DMS 273 treated with DMSO at 0.1 percent for 48 hours (cell line): ENCODE data around the gene SBDS.
"Not testable (repeated sequence)": the region's sequence is repeated elsewhere in the genome, so short reads cannot be mapped to it uniquely, and the experiment has no call there.

ENCODE experiments used
- DNase-seq: peaks from one replicate; lab custom pipeline; 2025; lab: John Stamatoyannopoulos, UW

Gene SBDS

DNA sequence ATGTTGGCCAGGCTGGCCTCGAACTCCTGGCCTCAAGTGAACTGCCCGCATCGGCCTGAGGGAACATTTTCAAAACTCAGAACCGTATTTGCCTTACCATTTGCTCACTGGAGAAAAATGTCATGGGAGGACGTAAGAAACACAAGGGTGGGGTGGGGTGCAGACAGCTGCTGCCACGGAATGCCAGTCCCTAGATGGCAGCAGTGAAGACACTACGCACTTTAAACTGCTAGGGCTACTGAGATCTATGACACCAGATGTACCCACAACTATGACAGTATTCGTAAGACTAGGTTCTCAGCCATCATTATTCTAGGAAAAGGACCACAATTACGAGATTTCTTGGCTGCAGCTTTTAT, 716 bp downstream of the SBDS start:
- DNase-seq: peak; percentile 59

DNA sequence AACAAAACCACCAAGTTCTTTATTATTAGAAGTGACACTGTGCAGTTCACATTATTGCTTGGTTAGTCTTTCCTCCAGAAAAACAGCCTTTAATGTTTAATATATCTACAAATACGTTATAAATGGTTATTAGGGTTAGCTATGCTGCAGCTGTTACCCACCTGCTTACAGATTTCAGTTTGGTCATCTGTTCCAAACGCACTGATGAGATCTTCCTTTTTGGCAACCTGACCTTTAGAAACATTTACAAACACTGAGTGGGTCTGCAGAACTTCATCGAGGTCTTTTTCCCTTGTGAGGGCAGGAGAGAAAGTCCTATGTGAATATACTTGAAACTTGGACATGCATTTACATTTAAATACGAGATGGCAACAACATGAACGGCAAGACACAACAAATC, 1.3 kb downstream of the SBDS start:
- DNase-seq: not testable (repeated sequence)

DNA sequence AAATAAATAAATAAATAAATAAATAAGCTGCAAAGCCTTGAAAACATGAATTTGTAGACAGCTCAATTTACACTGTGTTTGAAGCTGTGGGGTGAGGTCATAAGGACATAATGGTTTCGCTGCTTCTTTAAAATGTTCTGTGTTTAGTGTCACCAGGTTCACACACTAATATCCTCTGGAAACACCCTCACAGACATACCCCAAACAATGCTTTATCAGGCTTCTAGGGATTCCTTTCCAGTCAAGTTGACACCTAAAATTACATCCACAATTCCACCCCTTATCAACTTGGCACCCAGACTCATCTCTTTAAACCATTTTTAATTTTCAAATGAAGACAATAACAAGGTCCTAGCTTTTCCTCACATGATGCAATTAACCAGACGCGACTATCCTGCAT, 5.8 kb downstream of the SBDS start:
- DNase-seq: not testable (repeated sequence)

DNA sequence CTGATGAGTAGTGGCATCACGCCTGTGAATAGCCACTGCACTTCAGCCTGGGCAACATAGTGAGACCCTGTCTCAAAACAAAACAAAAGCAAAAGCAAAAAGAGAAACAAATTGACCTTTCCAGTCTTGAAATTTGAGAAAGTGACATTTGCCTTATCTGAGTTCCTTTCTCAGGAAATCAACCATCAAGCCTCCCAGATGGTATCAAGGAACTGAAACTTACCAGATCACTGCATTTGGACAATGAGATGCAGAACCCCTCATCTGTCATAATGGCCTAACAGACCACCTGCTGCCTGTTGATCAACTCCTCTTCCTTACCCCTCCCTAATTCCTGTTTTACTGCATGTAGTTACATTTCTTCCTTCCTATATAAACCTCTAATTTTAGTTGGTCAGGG, 15.1 kb downstream of the SBDS start:
- not testable (repeated sequence) for DNase-seq

DNA sequence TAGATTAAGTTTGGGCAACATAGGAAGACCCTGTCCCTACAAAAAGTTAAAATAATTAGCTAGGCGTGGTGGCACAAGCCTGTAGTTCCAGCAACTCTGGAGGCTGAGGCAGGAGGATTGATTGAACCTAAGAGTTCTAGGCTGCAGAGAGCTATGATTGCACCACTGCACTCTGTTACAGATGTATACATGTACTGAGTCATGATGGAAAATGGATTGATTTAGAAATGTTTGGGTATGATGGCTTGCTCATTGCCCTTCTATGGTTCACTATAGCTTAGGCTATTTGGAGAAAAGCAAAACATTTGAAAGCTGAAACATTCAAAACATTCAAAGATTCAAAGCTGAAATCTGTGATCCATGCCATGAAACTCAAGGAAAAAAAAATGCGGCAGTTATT, 16.4 kb downstream of the SBDS start:
- DNase-seq: not testable (repeated sequence)

DNA sequence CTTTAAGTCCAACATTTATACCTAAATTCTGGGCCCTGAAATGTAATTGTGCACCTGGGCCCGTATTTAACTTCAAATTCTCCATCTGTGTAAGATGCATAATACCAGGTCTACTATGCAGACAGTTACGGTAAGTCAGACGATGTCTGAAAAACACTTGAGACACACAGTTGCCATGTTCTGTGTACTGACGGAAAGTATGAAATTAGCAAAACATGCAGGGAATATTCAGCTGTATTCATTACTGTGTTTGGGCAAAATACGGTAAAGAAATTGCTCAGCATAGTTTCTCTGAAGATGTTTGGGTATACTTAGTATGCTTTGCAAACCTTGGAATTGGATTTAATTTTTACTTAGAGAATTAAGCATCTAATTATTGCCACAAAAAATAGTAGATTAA, 17.1 kb downstream of the SBDS start:
- not testable (repeated sequence) for DNase-seq

DNA sequence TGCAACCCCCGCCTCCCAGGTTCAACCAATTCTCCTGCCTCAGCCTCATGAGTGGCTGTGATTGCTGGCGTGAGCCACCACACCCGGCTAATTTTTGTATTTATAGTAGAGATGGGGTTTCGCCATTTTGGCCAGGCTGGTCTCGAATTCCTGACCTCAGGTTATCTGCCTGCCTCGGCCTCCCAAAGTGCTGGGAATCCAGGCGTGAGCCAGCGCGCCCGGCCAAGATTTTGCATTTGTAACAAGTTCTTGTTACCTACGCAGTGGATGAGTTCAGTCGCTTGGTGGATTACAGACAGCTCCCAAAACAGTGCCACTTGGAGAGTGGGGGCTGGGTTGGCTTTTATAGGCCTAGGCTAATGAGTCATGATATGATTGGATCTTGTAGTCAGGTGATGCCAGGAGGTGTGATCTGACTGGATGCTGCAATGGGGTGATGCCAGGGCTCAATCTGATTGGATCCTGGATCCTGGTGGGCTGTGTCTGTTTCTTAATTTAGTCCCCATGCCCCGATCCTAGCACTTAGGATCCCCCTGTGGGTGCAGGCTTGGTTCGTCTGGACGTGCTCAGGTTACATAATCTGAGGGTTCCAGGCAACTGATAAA, 20.3 kb downstream of the SBDS start:
- no peak for DNase-seq

DNA sequence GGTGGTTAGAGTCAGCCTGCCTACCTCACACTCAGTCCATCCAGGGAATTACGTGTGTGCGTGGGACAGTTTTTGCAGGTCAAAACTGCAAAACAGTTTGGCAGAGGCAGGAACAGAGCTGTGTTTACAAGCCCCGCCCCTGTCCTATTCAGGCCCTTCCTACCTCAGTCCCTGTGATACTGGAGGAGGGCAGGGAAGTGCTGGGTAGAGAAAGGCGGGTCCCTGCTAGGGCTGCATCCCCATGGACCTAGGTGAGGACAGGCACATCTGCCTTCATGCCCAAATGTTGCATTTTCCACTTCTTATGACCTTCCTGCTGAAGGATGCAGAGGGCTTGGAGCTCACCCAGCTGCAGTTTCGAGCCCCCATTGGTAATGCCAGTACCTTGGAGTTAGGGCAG, 25.1 kb downstream of the SBDS start:
- DNase-seq: no peak

DNA sequence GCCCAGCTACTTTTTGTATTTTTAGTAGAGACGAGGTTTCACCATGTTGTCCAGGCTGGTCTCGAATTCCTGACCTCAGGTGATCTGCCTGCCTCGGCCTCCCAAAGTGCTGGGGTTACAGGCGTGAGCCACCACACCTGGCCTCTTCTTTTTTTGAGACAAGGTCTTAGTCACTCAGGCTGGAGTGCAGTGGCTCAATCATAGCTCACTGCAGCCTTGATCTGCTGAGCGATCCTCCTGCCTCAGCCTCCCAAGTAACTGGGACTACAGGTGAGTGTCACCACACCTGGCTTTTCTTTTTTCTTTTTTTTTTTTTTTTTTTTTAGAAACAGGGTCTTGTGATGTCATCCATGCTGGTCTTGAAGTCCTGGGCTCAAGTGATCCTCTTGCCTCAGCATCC, 26.4 kb downstream of the SBDS start:
- DNase-seq: not testable (repeated sequence)

DNA sequence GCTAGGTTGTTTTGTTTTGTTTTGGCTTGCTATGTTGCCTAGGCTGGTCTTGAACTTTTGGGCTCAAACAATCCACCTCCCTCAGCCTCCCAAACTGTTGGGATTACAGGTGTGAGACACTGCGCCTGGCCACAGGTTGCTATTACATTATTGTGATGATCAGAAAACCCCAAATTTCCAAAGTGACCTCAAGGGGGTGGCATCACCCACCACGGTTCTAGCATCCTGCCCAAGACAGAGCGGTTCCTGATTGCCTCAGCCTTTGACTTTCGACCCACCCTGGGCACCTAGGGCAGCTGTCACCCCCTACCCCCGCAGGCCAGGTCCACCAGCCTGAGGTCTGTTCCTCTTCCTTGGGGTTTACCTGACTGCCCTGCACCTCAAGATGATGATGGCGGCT, 28.4 kb downstream of the SBDS start:
- DNase-seq: no peak

DNA sequence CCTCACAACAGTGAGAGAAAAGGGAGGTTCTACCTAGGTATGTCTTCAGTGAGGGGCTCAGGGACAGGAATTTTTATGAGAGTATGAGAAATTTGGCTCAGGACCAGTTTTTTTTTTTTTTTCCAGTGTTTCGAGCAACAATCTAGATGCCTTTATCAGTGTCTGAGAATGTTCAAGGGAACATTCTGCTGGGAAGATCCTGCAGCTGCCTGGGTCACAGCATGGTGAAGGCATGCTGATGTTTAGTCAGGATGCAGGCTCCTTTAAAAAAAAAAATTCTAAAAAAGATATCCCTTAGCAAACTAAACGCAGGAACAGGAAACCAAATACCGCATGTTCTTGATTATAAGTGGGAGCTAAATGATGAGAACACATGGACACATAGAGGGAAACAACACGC, 31.0 kb downstream of the SBDS start:
- DNase-seq: no peak

DNA sequence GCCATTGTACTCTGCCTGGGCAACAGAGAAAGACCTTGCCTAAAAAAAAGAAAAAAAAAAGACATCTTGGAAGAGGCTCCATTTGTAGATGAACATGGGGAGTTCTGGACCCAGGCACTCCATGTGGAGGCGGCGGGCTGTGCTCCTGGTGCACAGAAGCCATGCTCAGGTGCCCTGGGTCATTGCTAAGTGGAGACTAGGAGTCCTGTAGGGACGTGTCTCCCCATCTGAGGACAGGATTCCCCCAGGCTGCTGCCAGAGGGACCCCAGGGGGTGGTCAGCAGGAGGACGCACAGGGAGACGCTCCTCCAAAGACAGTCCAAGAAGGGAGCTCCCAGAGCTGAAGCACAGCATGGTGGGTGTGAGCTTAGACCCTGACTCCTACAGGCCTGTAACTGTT, 34.3 kb downstream of the SBDS start:
- DNase-seq: no peak

DNA sequence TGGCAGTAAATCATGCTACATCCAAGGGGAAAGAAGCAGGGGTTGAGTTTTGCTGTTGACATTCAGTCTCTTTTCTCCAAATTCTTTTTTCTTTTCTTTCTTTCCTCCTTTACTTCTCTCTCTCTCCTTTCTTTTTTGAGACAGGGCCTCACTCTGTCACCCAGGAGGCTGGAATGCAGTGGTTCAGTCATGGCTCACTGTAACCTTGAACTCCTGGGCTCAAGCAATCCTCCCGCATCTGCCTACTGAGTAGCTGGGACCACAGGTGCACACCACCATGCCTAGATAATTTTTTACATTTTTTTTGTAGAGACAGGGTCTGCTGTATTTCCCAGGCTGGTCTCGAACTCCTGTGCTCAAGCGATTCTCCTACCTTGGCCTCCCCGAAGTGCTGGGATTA, 35.2 kb downstream of the SBDS start:
- no peak for DNase-seq

DNA sequence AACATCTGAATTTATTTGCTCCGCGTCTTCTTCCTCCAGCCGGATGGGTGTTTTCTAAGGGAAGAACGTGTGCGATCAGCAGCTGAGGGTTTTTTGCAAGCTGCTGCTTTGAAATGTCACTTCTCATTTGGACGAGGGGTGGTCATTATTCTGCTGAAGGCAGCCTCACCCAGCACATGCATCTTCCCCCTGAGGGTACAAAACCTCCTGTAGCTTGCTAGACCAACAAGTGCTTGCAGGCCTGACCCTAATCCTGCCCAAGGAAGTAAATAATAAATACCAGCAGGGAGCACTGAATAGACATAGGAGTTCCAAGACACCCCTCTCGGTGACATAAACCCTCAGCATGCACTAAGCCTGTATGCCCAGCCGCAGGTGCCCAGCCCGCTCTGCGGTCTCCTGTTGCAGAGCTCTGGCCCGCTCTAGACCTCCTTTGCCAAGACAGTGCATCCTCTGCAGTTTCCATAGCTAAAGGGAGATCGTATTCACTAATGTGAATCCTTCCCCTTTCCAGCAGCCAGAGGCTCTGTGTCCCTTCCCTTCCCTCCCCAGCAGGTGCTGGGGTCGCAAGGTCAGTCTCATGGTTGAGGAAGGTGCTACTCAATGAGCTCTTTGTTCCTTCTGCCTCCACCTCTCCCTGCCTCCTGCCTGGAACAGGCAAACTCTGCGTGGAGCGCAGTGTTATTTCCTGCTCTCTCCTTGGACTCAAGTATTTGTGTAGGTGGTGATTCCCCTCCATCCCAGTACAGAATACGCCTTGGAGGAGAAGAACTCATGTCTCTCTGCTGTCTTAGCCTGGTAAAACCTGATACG, 36.6 kb downstream of the SBDS start:
- no peak for DNase-seq

DNA sequence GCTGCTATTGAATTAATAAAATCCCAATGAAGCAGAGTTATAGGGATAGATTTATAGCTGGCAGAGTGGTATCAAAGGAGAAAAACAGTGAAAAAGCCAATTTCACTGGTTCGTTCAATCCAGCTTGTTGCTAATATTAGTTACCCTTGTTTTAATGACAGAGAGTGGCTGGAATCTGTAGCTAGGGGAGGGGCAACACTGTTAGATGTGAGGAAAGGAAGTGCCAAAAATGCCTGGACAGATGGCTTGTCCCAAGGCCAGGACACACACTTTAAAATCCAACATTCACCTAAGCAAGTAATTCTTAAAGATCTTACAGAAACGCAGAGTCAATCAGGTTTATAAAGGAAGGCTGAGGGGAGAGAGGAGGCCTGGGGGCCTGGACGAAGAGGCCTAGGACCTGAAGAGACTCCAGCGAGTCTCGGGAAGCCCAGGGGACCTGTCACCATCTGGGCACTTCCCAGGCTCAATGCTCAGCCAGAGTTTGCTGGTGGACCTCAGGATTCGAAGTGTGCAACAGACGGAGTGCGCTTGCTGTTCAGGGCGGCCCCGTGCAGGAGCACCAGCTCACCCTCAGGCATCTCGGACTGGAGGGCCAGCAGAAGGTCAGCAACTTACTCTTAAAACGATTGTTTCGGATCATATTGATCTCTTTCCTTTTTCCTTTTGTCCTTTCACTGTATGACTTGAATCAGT, 37.6 kb downstream of the SBDS start:
- no peak for DNase-seq

DNA sequence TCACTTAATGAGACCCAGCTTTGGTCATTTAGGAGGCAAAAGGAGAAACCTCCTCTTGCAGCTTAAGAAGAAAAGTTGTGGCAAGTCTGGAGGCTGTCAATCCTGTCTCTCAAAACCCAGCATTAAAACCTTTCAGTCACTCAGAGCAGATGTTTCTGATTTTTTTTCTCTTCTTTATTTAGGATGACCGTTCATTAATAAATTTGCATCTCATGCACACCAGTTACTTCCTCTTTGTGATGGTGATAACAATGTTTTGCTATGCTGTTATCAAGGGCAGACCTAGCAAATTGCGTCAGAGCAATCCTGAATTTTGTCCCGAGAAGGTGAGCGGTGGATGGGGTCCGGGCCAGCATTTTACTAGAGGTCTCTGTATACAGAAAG, 42.4 kb downstream of the SBDS start:
- no peak for DNase-seq

DNA sequence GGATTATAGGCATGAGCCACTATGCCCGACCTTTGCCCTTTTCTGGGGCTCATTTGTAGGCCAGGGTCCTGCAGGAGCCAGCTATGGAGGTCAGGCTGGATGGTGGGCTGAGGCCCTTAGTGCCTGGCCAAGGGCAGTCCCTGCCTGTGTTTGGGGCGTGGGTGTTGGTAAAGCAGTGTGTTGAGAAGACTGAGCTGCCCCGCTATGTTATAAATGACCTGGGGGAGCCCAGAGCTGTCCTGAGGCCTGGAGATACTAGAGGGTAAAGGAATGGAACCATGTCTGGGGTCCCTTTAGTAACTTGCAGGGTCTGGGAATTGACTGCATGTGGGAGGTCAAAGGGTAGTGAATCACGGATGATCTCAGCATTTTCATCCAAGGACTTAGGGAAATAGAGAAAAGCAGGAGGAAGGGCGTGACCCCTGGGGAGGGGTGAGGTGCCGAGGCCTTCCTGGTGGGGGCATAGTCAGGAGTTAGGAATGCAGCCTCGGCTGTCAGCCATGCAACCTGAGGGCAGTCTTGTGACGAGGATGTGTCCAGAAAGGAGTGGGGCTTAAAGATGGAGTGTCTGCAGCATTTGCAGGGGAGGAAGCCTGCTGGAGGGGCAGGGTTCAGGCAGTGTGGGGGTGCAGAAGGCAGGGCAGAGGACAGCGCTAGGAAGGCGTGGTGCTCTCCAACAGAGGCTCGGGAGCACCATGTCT, 42.9 kb downstream of the SBDS start:
- DNase-seq: no peak

DNA sequence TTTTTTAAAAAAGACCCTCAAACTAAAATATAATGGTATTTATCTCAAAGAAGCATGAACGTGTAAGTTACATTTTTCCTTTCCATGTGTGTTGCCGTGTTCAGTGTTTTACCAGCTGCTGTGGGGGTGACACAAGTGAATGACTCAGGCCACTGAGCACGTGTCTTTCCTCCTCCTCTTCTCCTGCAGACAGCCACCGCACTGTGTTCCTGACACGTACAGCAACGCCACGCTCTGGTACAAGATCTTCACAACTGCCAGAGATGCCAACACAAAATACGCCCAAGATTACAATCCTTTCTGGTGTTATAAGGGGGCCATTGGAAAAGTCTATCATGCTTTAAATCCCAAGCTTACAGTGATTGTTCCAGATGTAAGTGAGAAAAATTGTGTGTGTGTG, 44.6 kb downstream of the SBDS start:
- no peak for DNase-seq

DNA sequence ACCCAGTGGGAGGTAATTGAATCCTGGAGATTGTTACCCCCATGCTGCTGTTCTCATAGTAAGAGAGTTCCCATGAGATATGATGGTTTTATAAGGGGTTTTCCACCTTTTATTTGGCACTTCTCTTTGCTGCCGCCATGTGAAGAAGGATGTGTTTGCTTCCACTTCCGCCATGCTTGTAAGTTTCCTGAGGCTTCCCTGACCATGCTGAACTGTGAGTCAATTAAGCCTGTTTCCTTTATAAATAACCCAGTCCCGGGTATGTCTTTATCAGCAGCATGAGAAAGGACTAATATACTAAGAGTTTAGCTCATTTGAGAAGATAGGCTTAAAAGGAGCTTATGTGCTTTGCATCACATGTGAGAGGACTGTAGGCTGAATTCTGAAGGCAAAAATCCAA, 45.1 kb downstream of the SBDS start:
- no peak for DNase-seq

DNA sequence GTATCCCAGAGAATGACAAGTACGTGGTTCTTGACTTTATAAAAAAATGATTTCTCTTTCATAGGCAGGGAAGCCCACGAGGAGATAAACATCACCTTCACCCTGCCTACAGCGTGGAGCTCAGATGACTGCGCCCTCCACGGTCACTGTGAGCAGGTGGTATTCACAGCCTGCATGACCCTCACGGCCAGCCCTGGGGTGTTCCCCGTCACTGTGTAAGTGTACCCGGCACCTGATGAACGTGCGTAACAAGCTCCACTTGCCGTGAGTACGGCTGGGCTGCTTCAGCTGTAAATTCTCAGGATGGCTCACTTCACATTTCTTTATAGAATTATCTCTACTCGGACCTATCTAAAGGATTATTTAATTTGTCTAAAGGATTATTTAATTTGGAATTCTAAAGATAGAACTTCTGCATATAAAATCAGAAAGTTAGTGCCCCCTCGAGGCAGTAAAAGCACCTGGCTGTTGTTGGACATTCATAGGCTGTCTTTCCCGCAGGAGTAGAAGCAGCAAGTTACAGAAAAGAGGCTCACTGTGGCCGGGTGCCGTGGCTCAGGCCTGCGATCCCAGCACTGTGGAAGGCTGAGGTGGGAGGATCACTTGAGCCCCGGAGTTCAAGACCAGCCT, 46.8 kb downstream of the SBDS start:
- DNase-seq: no peak

DNA sequence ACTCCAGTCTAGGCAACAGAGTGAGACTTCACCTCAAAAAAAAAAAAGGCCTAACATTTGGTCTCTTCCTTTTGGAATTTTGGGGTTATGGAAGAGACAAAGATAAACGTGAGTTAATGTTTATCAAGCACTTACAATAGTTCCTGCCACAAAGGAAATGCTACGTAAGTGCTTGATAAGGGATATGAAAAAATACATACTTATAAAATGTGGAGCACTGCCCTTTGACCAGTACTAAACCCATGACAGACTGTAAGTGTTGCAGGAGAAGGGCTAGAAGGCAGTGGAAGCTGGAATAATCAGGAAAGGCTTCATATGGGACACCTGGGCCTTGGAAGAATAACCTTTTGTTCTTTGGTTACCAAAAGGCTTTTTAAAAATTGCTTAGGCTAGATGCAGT, 48.8 kb downstream of the SBDS start:
- DNase-seq: no peak

DNA sequence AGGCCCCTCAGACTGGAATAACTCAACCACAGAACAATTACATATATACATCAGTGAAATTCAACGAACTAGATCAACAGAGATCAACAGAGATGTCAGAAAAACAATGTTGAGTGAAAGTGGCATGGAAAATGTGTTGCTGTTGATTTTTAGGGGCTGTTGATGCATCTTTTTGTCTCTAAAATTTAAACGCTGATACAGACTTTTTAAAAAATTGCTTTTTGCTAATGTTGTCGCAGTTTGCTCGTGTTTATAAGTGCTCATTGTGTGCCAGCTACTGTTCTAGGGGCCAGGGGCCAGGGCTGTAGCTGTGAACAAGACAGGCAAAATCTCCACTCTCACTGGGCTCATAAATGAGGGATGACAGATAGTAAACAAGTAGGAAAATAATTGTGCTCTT, 56.1 kb downstream of the SBDS start:
- no peak for DNase-seq
